Muscle layer of duodenum (tissue), 2 donors: ENCODE data around the gene SESN3.

Source experiments
- H3K27ac ChIP-seq: one replicate; pipeline ENCODE4 v1.7.0; 2013; ENCODE audit warnings: mild to moderate bottlenecking, low read length
- H3K27me3 ChIP-seq: one replicate; pipeline ENCODE4 v1.7.0; 2013; ENCODE audit warnings: low read depth, mild to moderate bottlenecking, control low read depth, low read length
- H3K36me3 ChIP-seq, 2 donors: one replicate each; pipeline ENCODE4 v1.7.0; 2013; ENCODE audit warnings: low read length in 2 of 2, control low read depth in 1 of 2, mild to moderate bottlenecking in 1 of 2; ENCODE audit not compliant: insufficient read depth in 2 of 2, control insufficient read depth in 1 of 2
- H3K4me1 ChIP-seq, 2 donors: one replicate each; pipeline ENCODE4 v1.7.0; 2013; ENCODE audit warnings: low read length in 2 of 2, mild to moderate bottlenecking in 2 of 2, control low read depth in 1 of 2, moderate library complexity in 1 of 2; ENCODE audit not compliant: insufficient read depth in 2 of 2, control insufficient read depth in 1 of 2
- H3K4me3 ChIP-seq, 2 donors: one replicate each; pipeline ENCODE4 v1.7.0; 2013; ENCODE audit warnings: low read length in 2 of 2, low read depth in 1 of 2, mild to moderate bottlenecking in 1 of 2
- H3K9me3 ChIP-seq, 2 donors: one replicate each; pipeline ENCODE4 v1.7.0; 2013; ENCODE audit warnings: low read length in 2 of 2, control low read depth in 1 of 2, mild to moderate bottlenecking in 1 of 2; ENCODE audit not compliant: control insufficient read depth in 1 of 2
- donor health status: healthy.

Gene SESN3

DNA sequence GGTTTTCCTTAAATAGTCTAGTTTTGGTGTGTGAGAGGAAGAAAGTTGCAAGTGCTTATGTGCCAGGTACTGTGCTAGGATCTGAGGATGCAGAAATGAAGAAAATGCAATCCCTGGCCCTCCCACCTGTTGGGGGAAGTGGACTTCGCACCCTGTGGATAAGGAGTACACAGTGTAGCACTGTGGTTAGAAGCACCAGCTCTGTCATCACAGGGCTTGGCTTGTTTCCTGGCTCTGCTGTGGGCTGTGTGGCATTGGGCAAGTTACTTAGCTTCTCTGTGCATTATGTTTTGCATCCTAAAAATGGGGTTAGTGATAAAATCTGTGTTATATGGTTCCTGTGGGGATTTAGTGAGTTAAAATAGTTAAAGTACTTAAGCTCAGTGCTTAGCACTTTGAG lies 73.2 kb downstream of the SESN3 start:
- H3K4me1 ChIP-seq = peaks cover 0 to 21% of the 10 kb centered on the region in 2 donors
- no peaks in the 10 kb centered on the region for H3K27me3 ChIP-seq
- H3K36me3 ChIP-seq = no peaks in the 10 kb centered on the region
- H3K27ac ChIP-seq = no peak overlapping the region
- H3K9me3 ChIP-seq = no peaks in the 10 kb centered on the region
- H3K4me3 ChIP-seq = no peak overlapping the region

DNA sequence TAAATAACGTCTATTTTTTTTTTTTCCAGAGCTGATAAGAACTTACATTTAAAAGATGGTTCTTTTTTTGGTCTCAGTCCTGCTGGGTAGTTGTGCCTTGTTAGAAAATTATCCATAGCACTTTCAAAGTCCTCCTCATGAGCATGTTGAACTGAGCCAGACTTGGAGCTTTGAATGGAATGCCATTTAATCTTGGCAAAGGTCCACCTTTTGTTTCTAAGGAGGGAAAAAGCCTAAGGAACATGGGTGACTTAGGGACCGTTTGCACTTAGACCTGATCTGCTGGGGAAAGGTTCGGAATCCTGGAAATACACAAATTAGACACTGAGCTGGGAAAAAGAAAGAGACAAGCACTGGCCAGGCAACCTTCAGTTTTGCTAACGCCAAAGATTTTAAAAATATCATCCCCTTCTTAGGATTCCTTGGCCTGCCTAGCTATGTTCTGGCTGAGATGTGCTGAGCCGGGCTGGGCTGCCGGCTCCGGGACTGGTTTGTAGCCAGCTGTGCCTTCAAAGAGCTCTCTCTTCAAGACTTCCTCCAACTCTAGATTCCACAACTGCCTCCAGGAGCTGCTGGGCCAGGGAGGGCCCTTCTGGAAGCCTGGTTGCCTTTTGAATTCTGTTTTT lies 74.0 kb downstream of the SESN3 start:
- Histone ChIP-seq H3K36me3 (no peaks in the 10 kb centered on the region), H3K4me1 (peaks cover 0 to 21% of the 10 kb centered on the region in 2 donors), H3K4me3 (no peak overlapping the region), H3K27ac (peak overlapping the region; percentile 2), H3K27me3 (no peaks in the 10 kb centered on the region), H3K9me3 (no peaks in the 10 kb centered on the region)

DNA sequence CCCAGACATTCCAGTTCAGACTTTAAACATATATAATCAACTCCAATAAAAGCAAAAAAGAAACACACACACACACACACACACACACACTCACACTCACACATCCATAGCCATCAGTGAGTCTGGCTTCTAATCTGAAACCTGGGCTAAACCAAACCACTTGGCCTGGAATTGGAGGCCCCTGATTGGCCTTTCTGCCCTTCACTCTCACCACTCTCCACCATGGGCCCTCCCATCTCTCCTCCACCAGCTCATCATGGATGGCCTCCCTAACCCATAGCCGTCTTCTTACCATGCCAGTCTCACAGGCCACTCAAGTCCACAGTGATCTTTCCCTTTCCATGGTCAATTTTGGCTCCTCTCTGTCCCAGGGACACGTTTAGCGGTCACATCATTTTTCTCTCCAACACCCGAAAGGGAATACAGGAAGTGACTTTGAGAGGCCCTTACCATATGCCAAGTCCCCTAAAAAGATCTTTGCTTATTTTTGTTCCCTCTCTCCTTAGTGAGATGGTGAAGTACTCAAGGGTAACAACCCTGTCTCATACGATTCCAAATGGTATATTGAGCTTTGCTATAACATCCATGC lies 74.8 kb downstream of the SESN3 start:
- no peaks in the 10 kb centered on the region for H3K9me3 ChIP-seq
- no peaks in the 10 kb centered on the region for H3K36me3 ChIP-seq
- H3K4me1 ChIP-seq = peaks cover 4 to 21% of the 10 kb centered on the region in 2 donors
- H3K4me3 ChIP-seq = no peak overlapping the region
- H3K27ac ChIP-seq = no peak overlapping the region
- H3K27me3 ChIP-seq = no peaks in the 10 kb centered on the region

DNA sequence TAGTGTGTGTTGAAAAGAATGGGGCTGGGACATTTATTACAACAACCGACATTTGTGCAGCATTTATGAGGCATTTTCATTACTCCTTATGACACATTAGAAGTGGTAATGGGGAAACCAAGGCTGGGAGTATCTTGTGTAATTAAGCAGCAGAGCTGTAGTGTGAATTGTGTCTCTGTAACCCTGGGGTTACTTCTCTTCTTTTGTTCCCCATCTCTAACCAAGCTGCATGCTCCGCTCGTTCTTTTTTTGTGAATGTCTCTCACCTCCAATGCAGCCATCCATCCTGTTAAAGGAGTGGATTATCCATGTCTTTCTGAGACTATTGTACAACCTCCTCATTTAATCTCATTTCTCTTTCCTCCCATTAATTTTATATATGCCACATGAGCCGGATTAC lies 75.6 kb downstream of the SESN3 start:
- peaks cover 4 to 21% of the 10 kb centered on the region in 2 donors for H3K4me1 ChIP-seq
- no peaks in the 10 kb centered on the region for H3K36me3 ChIP-seq
- no peak overlapping the region for H3K27ac ChIP-seq

DNA sequence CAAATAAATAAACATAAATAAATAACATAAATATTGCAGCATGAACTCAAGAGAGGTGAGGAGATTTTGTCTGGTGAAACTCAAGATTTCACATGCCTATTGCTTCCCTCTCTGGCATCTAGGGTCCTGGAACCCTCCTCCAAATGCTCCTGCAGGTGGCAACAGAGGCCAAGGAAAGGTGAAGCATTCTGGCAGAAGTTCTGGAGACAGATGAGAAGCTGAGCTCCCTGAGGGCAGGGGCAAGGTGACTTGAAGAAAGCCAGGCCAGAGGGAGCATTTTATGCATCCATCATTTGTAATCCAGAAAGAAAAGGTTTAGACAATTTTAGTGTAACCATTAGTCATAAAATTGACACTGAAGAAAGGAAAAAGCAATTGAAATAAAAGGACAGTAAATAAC lies 76.5 kb downstream of the SESN3 start:
- Histone ChIP-seq H3K4me3 (no peak overlapping the region), H3K4me1 (peaks cover 4 to 27% of the 10 kb centered on the region in 2 donors), H3K36me3 (no peaks in the 10 kb centered on the region), H3K27ac (no peak overlapping the region), H3K9me3 (no peaks in the 10 kb centered on the region), H3K27me3 (no peaks in the 10 kb centered on the region)

More for the DNA sequence above, 75.6 kb downstream of the SESN3 start:
- Histone ChIP-seq H3K4me3 (no peak overlapping the region), H3K9me3 (no peaks in the 10 kb centered on the region), H3K27me3 (no peaks in the 10 kb centered on the region)

DNA sequence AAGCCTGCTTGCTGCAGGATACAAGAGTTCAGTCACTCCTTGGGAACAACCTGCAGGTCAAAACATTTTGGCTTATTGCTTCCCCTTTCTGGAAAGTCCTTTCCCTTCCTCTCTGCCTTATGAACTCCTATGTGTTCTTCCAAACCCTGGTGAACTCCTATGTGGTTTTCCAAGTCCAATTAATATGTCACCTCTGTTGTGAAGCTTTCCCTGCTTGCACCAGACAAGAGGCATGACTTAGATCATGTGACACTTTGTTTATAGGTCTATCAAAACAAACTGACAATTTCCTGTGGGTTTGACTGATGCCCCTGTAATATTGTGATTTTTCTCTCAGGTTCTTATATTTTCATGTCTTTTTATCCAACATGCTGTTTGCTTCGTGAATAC lies 77.2 kb downstream of the SESN3 start:
- no peaks in the 10 kb centered on the region for H3K9me3 ChIP-seq
- H3K4me1 ChIP-seq = peaks cover 4 to 31% of the 10 kb centered on the region in 2 donors
- H3K27ac ChIP-seq = no peak overlapping the region
- H3K36me3 ChIP-seq = no peaks in the 10 kb centered on the region
- no peak overlapping the region for H3K4me3 ChIP-seq
- no peaks in the 10 kb centered on the region for H3K27me3 ChIP-seq

DNA sequence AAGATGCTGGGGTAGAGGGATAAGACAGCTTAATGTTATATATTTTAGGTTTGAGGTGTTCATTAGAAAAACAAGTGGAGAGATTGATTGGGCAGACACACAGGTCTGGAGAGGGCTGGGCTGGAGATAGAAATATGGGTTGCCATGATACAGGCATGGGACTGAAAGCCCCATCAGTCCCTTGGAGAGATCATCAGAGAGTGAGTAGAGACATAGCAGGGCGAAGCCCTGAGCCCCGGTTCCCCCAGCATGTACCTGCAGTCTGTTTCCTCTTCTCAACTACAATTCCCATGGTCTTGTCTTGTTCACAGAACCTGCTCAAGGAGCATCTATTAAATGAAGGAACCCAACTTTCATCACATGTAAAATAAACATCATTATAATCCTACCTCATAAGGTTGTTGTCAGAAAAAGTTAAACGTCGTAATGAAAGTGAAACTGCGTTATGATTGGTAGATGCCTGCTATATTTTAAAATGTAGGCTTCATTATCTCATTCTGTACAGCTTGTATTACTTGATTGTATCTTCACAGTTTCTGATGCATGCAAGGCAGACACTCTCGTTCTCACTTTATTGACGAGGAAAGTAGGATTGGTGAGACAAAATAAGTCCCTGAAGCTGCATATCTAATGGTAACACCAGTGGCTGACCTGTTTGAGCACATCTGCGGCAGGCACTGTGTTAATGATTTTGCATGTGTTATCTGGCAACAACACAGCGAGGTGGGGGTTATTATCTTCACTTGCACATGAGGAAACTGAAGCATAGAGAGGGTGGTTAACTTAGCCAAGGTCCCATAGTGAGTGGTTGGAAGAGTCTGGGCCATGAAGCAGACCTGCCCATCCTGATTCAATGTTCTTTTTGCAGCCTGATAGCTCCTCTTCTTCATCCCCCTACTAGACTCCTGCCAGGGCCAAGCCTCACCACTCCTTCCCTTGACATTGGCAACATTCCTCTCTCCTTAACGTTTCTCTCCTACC lies 77.8 kb downstream of the SESN3 start:
- peaks cover 8 to 35% of the 10 kb centered on the region in 2 donors for H3K4me1 ChIP-seq
- no peaks in the 10 kb centered on the region for H3K27me3 ChIP-seq
- peak overlapping the region in 1 of 2 donors; percentile 3 for H3K4me3 ChIP-seq
- no peak overlapping the region for H3K27ac ChIP-seq
- no peaks in the 10 kb centered on the region for H3K36me3 ChIP-seq
- no peaks in the 10 kb centered on the region for H3K9me3 ChIP-seq

DNA sequence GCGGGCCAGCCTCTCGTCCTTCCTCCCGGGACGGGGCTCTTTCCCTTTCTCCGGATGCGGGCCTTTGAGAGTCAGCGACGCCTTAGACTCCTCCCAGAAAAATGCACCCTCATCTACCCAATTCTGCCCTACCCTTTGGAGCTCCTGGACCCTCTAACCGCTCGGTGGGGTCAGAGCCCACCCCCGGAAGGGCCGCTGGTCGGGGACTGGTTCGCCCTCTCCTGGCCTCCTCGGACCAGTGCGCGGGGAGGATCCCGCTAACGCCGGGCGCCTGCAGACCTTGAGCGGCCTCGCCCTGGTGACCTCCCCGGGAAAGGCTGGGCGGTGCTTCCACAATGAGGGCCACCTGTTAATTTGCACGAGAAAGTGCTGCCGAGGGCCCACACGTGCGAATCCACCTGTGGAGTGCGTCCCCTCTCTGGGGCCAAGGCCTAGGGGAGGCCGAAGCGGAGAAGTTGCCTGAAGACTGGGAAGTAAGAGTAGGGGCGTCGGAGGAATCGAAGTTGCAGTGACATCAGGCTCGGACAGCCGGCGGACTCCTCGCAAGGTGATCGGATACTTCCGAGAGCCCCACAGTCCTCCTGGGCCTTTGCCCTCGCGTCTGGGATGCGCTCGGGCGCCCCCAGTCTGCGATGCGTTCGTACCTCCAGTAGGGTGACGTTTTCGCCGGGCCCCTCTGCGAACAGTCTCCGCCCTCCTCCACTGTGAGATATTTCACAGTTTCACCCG lies 79.9 kb downstream of the SESN3 start:
- peaks cover 10 to 33% of the 10 kb centered on the region in 2 donors for H3K4me1 ChIP-seq
- no peaks in the 10 kb centered on the region for H3K9me3 ChIP-seq
- peak overlapping the region; percentile 80 for H3K27ac ChIP-seq
- no peaks in the 10 kb centered on the region for H3K27me3 ChIP-seq
- H3K4me3 ChIP-seq = peak overlapping the region; percentile 68 to 69
- H3K36me3 ChIP-seq = no peaks in the 10 kb centered on the region

DNA sequence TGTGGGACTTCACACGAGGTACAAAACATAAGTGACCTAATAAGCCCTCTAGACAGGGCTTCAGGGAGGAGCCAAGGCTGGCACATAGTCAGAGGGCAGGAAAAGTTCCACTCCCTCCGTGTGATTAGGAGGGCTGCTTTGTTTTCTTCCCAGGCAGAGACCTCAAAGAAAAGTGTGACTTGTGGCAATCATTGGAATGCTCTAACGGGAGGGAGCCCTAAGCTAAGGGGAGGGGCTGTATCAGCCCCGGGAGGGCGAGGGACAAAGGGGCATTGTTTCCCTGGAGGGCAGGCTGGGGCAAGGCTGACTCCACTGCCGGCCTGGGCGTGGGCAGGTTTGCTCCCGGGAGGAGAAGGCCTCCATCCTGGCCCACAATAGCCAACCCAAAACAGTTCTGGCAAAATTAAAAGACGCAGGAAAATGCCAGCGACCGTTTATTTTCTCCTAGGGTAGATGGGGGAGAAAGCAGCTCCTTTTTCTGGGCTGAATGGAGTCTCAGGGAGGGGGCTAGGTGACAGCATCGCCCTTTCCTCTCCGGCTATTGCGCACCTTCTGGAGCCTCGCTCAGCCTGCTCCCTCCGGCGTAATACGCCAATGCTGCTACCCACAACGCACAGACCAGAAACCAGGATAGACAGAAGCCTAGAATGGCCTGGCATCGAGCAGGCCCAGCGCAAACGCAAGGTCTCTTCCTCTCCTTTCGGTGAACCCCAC lies 81.2 kb downstream of the SESN3 start:
- peak overlapping the region; percentile 68 to 69 for H3K4me3 ChIP-seq
- H3K27ac ChIP-seq = peak overlapping the region; percentile 80
- no peaks in the 10 kb centered on the region for H3K36me3 ChIP-seq
- H3K9me3 ChIP-seq = no peaks in the 10 kb centered on the region
- H3K4me1 ChIP-seq = peaks cover 10 to 33% of the 10 kb centered on the region in 2 donors
- H3K27me3 ChIP-seq = no peaks in the 10 kb centered on the region

DNA sequence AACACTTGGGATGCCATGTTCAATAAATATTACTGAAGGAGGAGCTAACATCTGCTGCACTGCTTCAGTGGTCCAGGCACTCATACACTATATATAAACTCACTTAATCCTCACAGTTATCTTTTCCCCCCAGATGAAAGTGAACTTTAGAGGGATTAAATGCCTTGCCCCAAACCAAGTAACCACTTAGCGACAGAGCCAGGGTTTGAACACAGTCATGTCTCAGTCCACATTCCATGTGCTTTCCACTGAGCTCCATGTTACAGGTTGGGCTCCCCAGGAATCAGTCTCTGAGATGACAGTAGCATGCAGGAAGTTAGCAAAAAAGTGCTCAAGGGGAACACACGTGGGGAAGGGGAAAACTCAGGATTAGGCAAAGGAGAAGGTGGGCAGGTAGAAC lies 82.1 kb downstream of the SESN3 start:
- Histone ChIP-seq H3K36me3 (no peaks in the 10 kb centered on the region), H3K27me3 (no peaks in the 10 kb centered on the region), H3K27ac (no peak overlapping the region), H3K9me3 (no peaks in the 10 kb centered on the region), H3K4me1 (peaks cover 10 to 33% of the 10 kb centered on the region in 2 donors), H3K4me3 (no peak overlapping the region)
